ENCODE measurements around the gene UMPS. TPM values are rescaled to one million over a fixed set of nuclear protein-coding genes. Genes with fewer than 3 reads are reported as not detected.

UMPS gene
- total RNA-seq, 1 donor from 2014 or later, result 51.6 TPM

- no peak for DNase-seq (ENCODE audit: extremely low spot score, unreplicated experiment)
- Mint-ChIP-seq H3K36me3 (peaks cover 18% of the 10 kb centered on the region), H3K9me3 (no peaks in the 10 kb centered on the region), H3K4me3 (no peak overlapping the region), H3K4me1 (ENCODE audit: unreplicated experiment) (peaks cover 46% of the 10 kb centered on the region), H3K27ac (peak overlapping the region; percentile 47), H3K27me3 (peaks cover 5% of the 10 kb centered on the region)
- no peak for TF ChIP-seq CTCF (conservative IDR thresholded peaks at IDR 0.05)
Measured at GRCh38 chr3:124761935-124762660, 31.8 kb downstream of the UMPS start.

- no peak overlapping the region for H3K4me3 Mint-ChIP-seq
- peaks cover 21% of the 10 kb centered on the region for H3K36me3 Mint-ChIP-seq
- no peak overlapping the region for H3K27ac Mint-ChIP-seq
Measured at GRCh38 chr3:124762661-124763011, 32.4 kb downstream of the UMPS start.

GRCh38 chr3:124763206-124763605, 33.0 kb downstream of the UMPS start:
- H3K27ac Mint-ChIP-seq, result no peak overlapping the region
- H3K4me3 Mint-ChIP-seq, result no peak overlapping the region
- H3K27me3 Mint-ChIP-seq, result no peaks in the 10 kb centered on the region
- H3K9me3 Mint-ChIP-seq, result no peaks in the 10 kb centered on the region
- no peak for TF ChIP-seq CTCF (conservative IDR thresholded peaks at IDR 0.05)
- peaks cover 42% of the 10 kb centered on the region for H3K4me1 Mint-ChIP-seq (ENCODE audit: unreplicated experiment)
- H3K36me3 Mint-ChIP-seq, result peaks cover 22% of the 10 kb centered on the region
- no peak for DNase-seq (ENCODE audit: extremely low spot score, unreplicated experiment)

More at GRCh38 chr3:124762661-124763011, 32.4 kb downstream of the UMPS start:
- TF ChIP-seq CTCF (conservative IDR thresholded peaks at IDR 0.05), result no peak
- Mint-ChIP-seq H3K9me3 (no peaks in the 10 kb centered on the region), H3K27me3 (peaks cover 3% of the 10 kb centered on the region), H3K4me1 (ENCODE audit: unreplicated experiment) (peaks cover 44% of the 10 kb centered on the region)
- DNase-seq (ENCODE audit: extremely low spot score, unreplicated experiment), result no peak

GRCh38 chr3:124763644-124764358, 33.5 kb downstream of the UMPS start:
- no peak for DNase-seq (ENCODE audit: extremely low spot score, unreplicated experiment)
- no peaks in the 10 kb centered on the region for H3K9me3 Mint-ChIP-seq
- H3K27me3 Mint-ChIP-seq, result no peaks in the 10 kb centered on the region
- TF ChIP-seq CTCF (conservative IDR thresholded peaks at IDR 0.05), result no peak
- no peak overlapping the region for H3K27ac Mint-ChIP-seq
- H3K36me3 Mint-ChIP-seq, result peaks cover 25% of the 10 kb centered on the region
- H3K4me1 Mint-ChIP-seq (ENCODE audit: unreplicated experiment), result peaks cover 42% of the 10 kb centered on the region
- no peak overlapping the region for H3K4me3 Mint-ChIP-seq

GRCh38 chr3:124764746-124765145, 34.5 kb downstream of the UMPS start:
- peaks cover 44% of the 10 kb centered on the region for H3K4me1 Mint-ChIP-seq (ENCODE audit: unreplicated experiment)
- no peaks in the 10 kb centered on the region for H3K27me3 Mint-ChIP-seq
- H3K9me3 Mint-ChIP-seq, result no peaks in the 10 kb centered on the region
- TF ChIP-seq CTCF (conservative IDR thresholded peaks at IDR 0.05), result no peak
- H3K4me3 Mint-ChIP-seq, result no peak overlapping the region
- H3K27ac Mint-ChIP-seq, result no peak overlapping the region
- no peak for DNase-seq (ENCODE audit: extremely low spot score, unreplicated experiment)
- peaks cover 27% of the 10 kb centered on the region for H3K36me3 Mint-ChIP-seq
